DOHH2 (cell line): ENCODE results near the gene JAML.

Source experiments
- CTCF ChIP-seq: fragments of 200-600 bp; sonication (generic); IDR thresholded peaks from one replicate; pipeline ENCODE4 v1.5.1; 2014; ENCODE audit warnings: antibody characterized with exemption, mild to moderate bottlenecking, low read depth, low read length; ENCODE audit not compliant: poor library complexity, severe bottlenecking
- EZH2phosphoT487 ChIP-seq: fragments of 200-600 bp; sonication (generic); IDR thresholded peaks from 2 replicates; pipeline ENCODE4 v1.6.1; 2017; ENCODE audit warnings: borderline replicate concordance, mild to moderate bottlenecking, antibody characterized with exemption, low read length, moderate library complexity, mixed read lengths

GRCh38 chr11:118151431-118151830 is 73.4 kb downstream of the JAML start:
- no peak for TF ChIP-seq CTCF
- TF ChIP-seq EZH2phosphoT487, result no peak
